Measurements from ENCODE around the gene CACNB4. TPM values are rescaled to one million over a fixed set of nuclear protein-coding genes. Genes with fewer than 3 reads are reported as not detected.
"Not testable (repeated sequence)": the region's sequence is repeated elsewhere in the genome, so short reads cannot be mapped to it uniquely, and the experiment has no call there.

Gene CACNB4
- polyA plus RNA-seq, 2 of the 4 experiments (the other 2 are of a cell fraction): 0.25 to 0.53 TPM

DNA sequence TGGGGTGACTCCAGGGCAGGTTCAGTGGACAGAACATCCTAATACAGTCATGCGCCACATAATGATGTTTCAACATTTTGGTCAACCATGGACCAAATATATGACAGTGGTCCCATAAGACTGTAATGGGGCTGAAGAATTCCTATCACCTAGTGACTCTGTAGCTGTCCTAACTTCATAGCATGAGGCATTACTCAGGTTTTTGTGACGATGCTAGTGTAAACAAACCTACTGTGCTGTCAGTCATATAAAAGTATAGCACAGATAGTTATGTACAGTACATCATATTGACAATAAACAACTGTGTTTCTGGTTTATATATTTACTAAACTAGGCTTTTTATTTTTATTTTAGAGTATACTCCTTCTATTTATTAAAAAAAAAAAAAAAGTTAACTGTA lies 87.1 kb downstream of the CACNB4 start (continued):
- TF ChIP-seq, protein P1, sequence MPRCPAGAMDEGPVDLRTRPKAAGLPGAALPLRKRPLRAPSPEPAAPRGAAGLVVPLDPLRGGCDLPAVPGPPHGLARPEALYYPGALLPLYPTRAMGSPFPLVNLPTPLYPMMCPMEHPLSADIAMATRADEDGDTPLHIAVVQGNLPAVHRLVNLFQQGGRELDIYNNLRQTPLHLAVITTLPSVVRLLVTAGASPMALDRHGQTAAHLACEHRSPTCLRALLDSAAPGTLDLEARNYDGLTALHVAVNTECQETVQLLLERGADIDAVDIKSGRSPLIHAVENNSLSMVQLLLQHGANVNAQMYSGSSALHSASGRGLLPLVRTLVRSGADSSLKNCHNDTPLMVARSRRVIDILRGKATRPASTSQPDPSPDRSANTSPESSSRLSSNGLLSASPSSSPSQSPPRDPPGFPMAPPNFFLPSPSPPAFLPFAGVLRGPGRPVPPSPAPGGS (IDR thresholded peaks at IDR 0.05): no peak
- TF ChIP-seq ESRRA (IDR thresholded peaks at IDR 0.05; ENCODE audit: borderline replicate concordance, low read length): no peak
- TF ChIP-seq GATA3 (IDR thresholded peaks at IDR 0.05; ENCODE audit: borderline replicate concordance): no peak
- TF ChIP-seq RCOR1 (IDR thresholded peaks at IDR 0.05; ENCODE audit: low read depth, low read length): no peak
- no peak for TF ChIP-seq POLR2A (IDR thresholded peaks at IDR 0.05; ENCODE audit: low read length)
- TF ChIP-seq NPAS2 (CRISPR knock-in tag; IDR thresholded peaks at IDR 0.05; ENCODE audit: borderline replicate concordance): no peak

GRCh38 chr2:152005607-152006006 lies 93.2 kb downstream of the CACNB4 start:
- Histone ChIP-seq H3K27ac (no peak overlapping the region), H3K4me3 (no peak overlapping the region), H3K4me1 (no peaks in the 10 kb centered on the region), H3K9me3 (no peaks in the 10 kb centered on the region), H3K4me2 (no peak overlapping the region)
- FAIRE-seq: no peak
- no peak for DNase-seq (ENCODE audit: low read depth in 1 of 2, low spot score in 1 of 2)
- POLR2A ChIA-PET: no interaction called here
- 12% methylated on average over 4 of the region's 4 CpGs for WGBS (ENCODE audit: missing lambda C conversion rate)
- TF ChIP-seq NFE2L2 (conservative IDR thresholded peaks at IDR 0.05; ENCODE audit: low read length) (no peak), E2F6 (IDR thresholded peaks at IDR 0.05; ENCODE audit: borderline replicate concordance, low read depth) (no peak), GATA3 (IDR thresholded peaks at IDR 0.05; ENCODE audit: borderline replicate concordance) (no peak), HOXA7 (CRISPR knock-in tag; IDR thresholded peaks at IDR 0.05) (no peak), HEYL (CRISPR knock-in tag; IDR thresholded peaks at IDR 0.05) (no peak), SREBF2 (IDR thresholded peaks at IDR 0.05) (no peak), MYC (IDR thresholded peaks at IDR 0.05; ENCODE audit: borderline replicate concordance, low read length) (no peak)
- TF ChIP-seq, protein P2, sequence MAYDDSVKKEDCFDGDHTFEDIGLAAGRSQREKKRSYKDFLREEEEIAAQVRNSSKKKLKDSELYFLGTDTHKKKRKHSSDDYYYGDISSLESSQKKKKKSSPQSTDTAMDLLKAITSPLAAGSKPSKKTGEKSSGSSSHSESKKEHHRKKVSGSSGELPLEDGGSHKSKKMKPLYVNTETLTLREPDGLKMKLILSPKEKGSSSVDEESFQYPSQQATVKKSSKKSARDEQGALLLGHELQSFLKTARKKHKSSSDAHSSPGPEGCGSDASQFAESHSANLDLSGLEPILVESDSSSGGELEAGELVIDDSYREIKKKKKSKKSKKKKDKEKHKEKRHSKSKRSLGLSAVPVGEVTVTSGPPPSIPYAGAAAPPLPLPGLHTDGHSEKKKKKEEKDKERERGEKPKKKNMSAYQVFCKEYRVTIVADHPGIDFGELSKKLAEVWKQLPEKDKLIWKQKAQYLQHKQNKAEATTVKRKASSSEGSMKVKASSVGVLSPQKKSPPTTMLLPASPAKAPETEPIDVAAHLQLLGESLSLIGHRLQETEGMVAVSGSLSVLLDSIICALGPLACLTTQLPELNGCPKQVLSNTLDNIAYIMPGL (CRISPR knock-in tag; IDR thresholded peaks at IDR 0.05; ENCODE audit: borderline replicate concordance): no peak
- TF ChIP-seq, protein P3, sequence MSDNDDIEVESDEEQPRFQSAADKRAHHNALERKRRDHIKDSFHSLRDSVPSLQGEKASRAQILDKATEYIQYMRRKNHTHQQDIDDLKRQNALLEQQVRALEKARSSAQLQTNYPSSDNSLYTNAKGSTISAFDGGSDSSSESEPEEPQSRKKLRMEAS (IDR thresholded peaks at IDR 0.05): no peak
- no peak for ATAC-seq
- CTCF ChIA-PET: interaction anchor here (0.6 to 1.7 kb wide), 3 partner anchors 10 to 235 kb away, joined by 3 to 7 read pairs (median 4); no protein-coding TSS in a partner anchor

- not testable (repeated sequence) for H3K9me3 ChIP-seq; H3K4me3 ChIP-seq; ATAC-seq; DNase-seq (ENCODE audit: low read depth in 1 of 2, low spot score in 1 of 2); FAIRE-seq; H3K27ac ChIP-seq; H3K4me2 ChIP-seq; H3K4me1 ChIP-seq
- WGBS (ENCODE audit: missing lambda C conversion rate): 63% methylated on average over 5 of the region's 5 CpGs
- POLR2A ChIA-PET: interaction anchor here (1.4 kb wide), 1 partner anchor 175 kb away, joined by 3 read pairs; the partner anchor contains the start of gene ARL5A
- CTCF ChIA-PET: interaction anchor here (1.5 to 1.8 kb wide), 2 partner anchors 10 to 23 kb away, joined by 5 to 9 read pairs; no protein-coding TSS in a partner anchor
These were observed 95.6 kb downstream of the CACNB4 start for GRCh38 chr2:152003283-152003682.

- Histone ChIP-seq H3K9me3 (no peaks in the 10 kb centered on the region), H3K4me3 (no peak overlapping the region), H3K4me2 (no peak overlapping the region), H3K27ac (no peak overlapping the region), H3K4me1 (no peaks in the 10 kb centered on the region)
- CTCF ChIA-PET: interaction anchor here (0.5 to 2.9 kb wide), 21 partner anchors 12 to 731 kb away, joined by 3 to 27 read pairs (median 5); no protein-coding TSS in a partner anchor
- POLR2A ChIA-PET: no interaction called here
- FAIRE-seq: no peak
- DNase-seq (ENCODE audit: low read depth in 1 of 2, low spot score in 1 of 2): peak; percentile 65 to 66
- WGBS (ENCODE audit: missing lambda C conversion rate): 10% methylated on average over 6 of the region's 6 CpGs
- ATAC-seq: peak; percentile 89 to 98
- TF ChIP-seq ESRRA (IDR thresholded peaks at IDR 0.05; ENCODE audit: borderline replicate concordance, low read length): no peak
- no peak for TF ChIP-seq USF2 (IDR thresholded peaks at IDR 0.05)
- peak; percentile 49 to 60; a peak in 4 of 5 replicates for TF ChIP-seq RAD21 (conservative IDR thresholded peaks at IDR 0.05 in 1 of 2, IDR thresholded peaks at IDR 0.05 in 1 of 2)
- no peak for TF ChIP-seq CEBPB (IDR thresholded peaks at IDR 0.05)
- TF ChIP-seq ZNF302 (CRISPR knock-in tag; IDR thresholded peaks at IDR 0.05): no peak
- 0 out of 2 replicates have a peak, but pooled peaks have one; percentile 39 for TF ChIP-seq HOXB5 (CRISPR knock-in tag; IDR thresholded peaks at IDR 0.05)
- TF ChIP-seq, protein P4, sequence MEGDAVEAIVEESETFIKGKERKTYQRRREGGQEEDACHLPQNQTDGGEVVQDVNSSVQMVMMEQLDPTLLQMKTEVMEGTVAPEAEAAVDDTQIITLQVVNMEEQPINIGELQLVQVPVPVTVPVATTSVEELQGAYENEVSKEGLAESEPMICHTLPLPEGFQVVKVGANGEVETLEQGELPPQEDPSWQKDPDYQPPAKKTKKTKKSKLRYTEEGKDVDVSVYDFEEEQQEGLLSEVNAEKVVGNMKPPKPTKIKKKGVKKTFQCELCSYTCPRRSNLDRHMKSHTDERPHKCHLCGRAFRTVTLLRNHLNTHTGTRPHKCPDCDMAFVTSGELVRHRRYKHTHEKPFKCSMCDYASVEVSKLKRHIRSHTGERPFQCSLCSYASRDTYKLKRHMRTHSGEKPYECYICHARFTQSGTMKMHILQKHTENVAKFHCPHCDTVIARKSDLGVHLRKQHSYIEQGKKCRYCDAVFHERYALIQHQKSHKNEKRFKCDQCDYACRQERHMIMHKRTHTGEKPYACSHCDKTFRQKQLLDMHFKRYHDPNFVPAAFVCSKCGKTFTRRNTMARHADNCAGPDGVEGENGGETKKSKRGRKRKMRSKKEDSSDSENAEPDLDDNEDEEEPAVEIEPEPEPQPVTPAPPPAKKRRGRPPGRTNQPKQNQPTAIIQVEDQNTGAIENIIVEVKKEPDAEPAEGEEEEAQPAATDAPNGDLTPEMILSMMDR (IDR thresholded peaks at IDR 0.05): peak; percentile 73
- no peak for TF ChIP-seq HDAC2 (IDR thresholded peaks at IDR 0.05)
- TF ChIP-seq HOXB13 (CRISPR knock-in tag; IDR thresholded peaks at IDR 0.05; ENCODE audit: low read depth): no peak
- TF ChIP-seq ZSCAN20 (CRISPR knock-in tag; IDR thresholded peaks at IDR 0.05): no peak
- TF ChIP-seq RFX5 (IDR thresholded peaks at IDR 0.05): no peak
- no peak for TF ChIP-seq EHMT2 (IDR thresholded peaks at IDR 0.05; ENCODE audit: low read depth)
- no peak for TF ChIP-seq PHF8 (IDR thresholded peaks at IDR 0.05; ENCODE audit: borderline replicate concordance, low read depth)
- peak; percentile 48; the same call in 2 of the 3 replicates for TF ChIP-seq SMC3 (IDR thresholded peaks at IDR 0.05)
These were observed 99.8 kb downstream of the CACNB4 start for GRCh38 chr2:151999053-151999452.
